PC-9 (cell line): ENCODE data around the gene CPT1C. TPM values are rescaled to one million over a fixed set of nuclear protein-coding genes. Genes with fewer than 3 reads are reported as not detected.

Source experiments
- BruUV-seq: library from RNA; stranded (reverse); fragments of 400-500 nt; replicated peaks from 2 replicates; lab custom pipeline; 2021; lab: Mats Ljungman, UMichigan
- CTCF ChIA-PET: fragments of 300-600 bp; sonication (Branson Sonifier 250); formaldehyde crosslinking; loops from one replicate; lab custom pipeline; 2022; ENCODE audit warnings: antibody characterized with exemption; lab: Charles Lee
- POLR2A ChIA-PET: fragments of 300-600 bp; sonication (Branson Sonifier 250); formaldehyde crosslinking; loops from one replicate; lab custom pipeline; 2022; ENCODE audit warnings: antibody characterized with exemption; ENCODE audit not compliant: unreplicated experiment; lab: Charles Lee
- DNase-seq, 2 experiments: peaks; one replicate each; pipeline versions ENCODE4 v3.0.0 to v3.0.0-alpha.2; 2015 to 2022; ENCODE audit warnings: mixed read lengths in 1 of 2
- H2AFZ ChIP-seq: fragments of 200-600 bp; sonication (generic); 2 replicates; pipeline ENCODE4 v1.8.1; 2017; ENCODE audit warnings: antibody characterized with exemption
- H3F3A ChIP-seq: fragments of 200-600 bp; sonication (generic); 2 replicates; pipeline ENCODE4 v1.8.1; 2017; ENCODE audit warnings: antibody characterized with exemption, mild to moderate bottlenecking, low read depth; ENCODE audit not compliant: insufficient read depth
- H3K27ac ChIP-seq: fragments of 200-600 bp; sonication (generic); 2 replicates; pipeline ENCODE4 v1.6.1; 2016; ENCODE audit warnings: mixed run types
- H3K27me3 ChIP-seq: fragments of 200-600 bp; sonication (generic); 2 replicates; pipeline ENCODE4 v1.6.1; 2016; ENCODE audit warnings: low read depth, mixed run types; ENCODE audit not compliant: insufficient read depth
- H3K36me3 ChIP-seq: fragments of 200-600 bp; sonication (generic); 2 replicates; pipeline ENCODE4 v1.6.1; 2016; ENCODE audit warnings: low read depth, mixed run types
- H3K4me1 ChIP-seq: fragments of 200-600 bp; sonication (generic); replicated peaks from 2 replicates; pipeline ENCODE4 v1.6.1; 2016; ENCODE audit warnings: mixed run types; ENCODE audit not compliant: insufficient read depth
- H3K4me2 ChIP-seq: fragments of 200-600 bp; sonication (generic); 2 replicates; pipeline ENCODE4 v1.6.1; 2017; ENCODE audit warnings: mixed run types
- H3K4me3 ChIP-seq: fragments of 200-600 bp; sonication (generic); 2 replicates; pipeline ENCODE4 v1.6.1; 2016; ENCODE audit warnings: mixed run types
- H3K79me2 ChIP-seq: fragments of 200-600 bp; sonication (generic); 2 replicates; pipeline ENCODE4 v1.6.1; 2017; ENCODE audit warnings: low read depth, mixed run types
- H3K9me2 ChIP-seq: fragments of 200-600 bp; sonication (generic); 2 replicates; pipeline ENCODE4 v1.8.1; 2017; ENCODE audit warnings: mild to moderate bottlenecking; ENCODE audit not compliant: insufficient read depth
- H3K9me3 ChIP-seq: fragments of 200-600 bp; sonication (generic); 2 replicates; pipeline ENCODE4 v1.8.1; 2016; ENCODE audit warnings: low read depth; ENCODE audit not compliant: insufficient read depth
- H4K20me1 ChIP-seq: fragments of 200-600 bp; sonication (generic); 2 replicates; pipeline ENCODE4 v1.8.1; 2017; ENCODE audit not compliant: insufficient read depth
- CTCF ChIP-seq: fragments of 200-600 bp; sonication (generic); conservative IDR thresholded peaks from 2 replicates; pipeline ENCODE4 v1.6.1; 2017; ENCODE audit warnings: mixed run types, antibody characterized with exemption, mild to moderate bottlenecking, moderate library complexity
- EZH2 ChIP-seq: fragments of 200-600 bp; sonication (generic); IDR thresholded peaks from 2 replicates; pipeline ENCODE4 v1.8.0; 2017; ENCODE audit warnings: antibody characterized with exemption, low read depth
- intact Hi-C: fragments of 100-400 bp; cut with micrococcal nuclease; formaldehyde crosslinking; loops from one replicate; pipeline ENCODE4 v1.10.0; 2022; ENCODE audit not compliant: unreplicated experiment
- total RNA-seq: library from RNA; stranded (reverse); gene quantifications from 2 replicates; pipeline ENCODE4 v1.2.3, GENCODE V29; 2021

Gene CPT1C
- total RNA-seq, 1 experiment from 2014 or later = 1.7 TPM

- Histone ChIP-seq H3K79me2 (peaks cover 7% of the 10 kb centered on the region; the same call in 1 of the 2 replicates), H3F3A (peaks cover 50% of the 10 kb centered on the region; the same call in 1 of the 2 replicates), H3K4me2 (no peak within 1 kb of the TSS), H3K4me1 (no peaks in the 10 kb centered on the region), H3K27me3 (no peaks in the 10 kb centered on the region), H3K9me3 (no peaks in the 10 kb centered on the region), H2AFZ (no peak within 1 kb of the TSS), H3K36me3 (peaks cover 17% of the 10 kb centered on the region), H3K9me2 (no peaks in the 10 kb centered on the region), H4K20me1 (peaks cover 56% of the 10 kb centered on the region), H3K4me3 (no peak within 1 kb of the TSS), H3K27ac (no peak within 1 kb of the TSS)
- no TSS peak for BruUV-seq
- CTCF ChIA-PET = no interaction called here
- TF ChIP-seq EZH2 (no peak), CTCF (no peak)
- intact Hi-C loops = no loop called here
- POLR2A ChIA-PET = no interaction called here
- no peak for DNase-seq
Measured at GRCh38 chr19:49689133-49690078, 1.5 kb upstream of the CPT1C start, which contains the start of gene ADM5. Gene ADM5, plus strand, starts transcription at chr19:49689594. Its CDS starts 244 bp downstream, at chr19:49689838.

GRCh38 chr19:49690079-49690655 lies 749 bp upstream of the CPT1C start:
- H3K27ac ChIP-seq = no peak overlapping the region
- no peak overlapping the region for H3K4me2 ChIP-seq
- H2AFZ ChIP-seq = no peak overlapping the region
- no peaks in the 10 kb centered on the region for H3K4me1 ChIP-seq
- no peaks in the 10 kb centered on the region for H3K9me2 ChIP-seq
- H3K36me3 ChIP-seq = peaks cover 11% of the 10 kb centered on the region
- peaks cover 49% of the 10 kb centered on the region for H4K20me1 ChIP-seq
- H3K4me3 ChIP-seq = no peak overlapping the region
- intact Hi-C loops = no loop called here
- no peaks in the 10 kb centered on the region for H3K27me3 ChIP-seq
- no TSS peak for BruUV-seq
- TF ChIP-seq CTCF (no peak), EZH2 (no peak)
- H3K9me3 ChIP-seq = no peaks in the 10 kb centered on the region
- DNase-seq = no peak
- POLR2A ChIA-PET = no interaction called here
- CTCF ChIA-PET = no interaction called here
- H3F3A ChIP-seq = peaks cover 45% of the 10 kb centered on the region; the same call in 1 of the 2 replicates
- H3K79me2 ChIP-seq = peaks cover 5% of the 10 kb centered on the region; the same call in 1 of the 2 replicates

- intact Hi-C loops = no loop called here
- no TSS peak for BruUV-seq
- no peak overlapping the region for H2AFZ ChIP-seq
- no peak overlapping the region for H3K4me2 ChIP-seq
- peaks cover 36% of the 10 kb centered on the region for H4K20me1 ChIP-seq
- no peak for DNase-seq
- H3K79me2 ChIP-seq = no peaks in the 10 kb centered on the region
- ChIA-PET CTCF (no interaction called here), POLR2A (no interaction called here)
- peaks cover 34% of the 10 kb centered on the region; the same call in 1 of the 2 replicates for H3F3A ChIP-seq
- H3K27me3 ChIP-seq = no peaks in the 10 kb centered on the region
- no peaks in the 10 kb centered on the region; the same call in 1 of the 2 replicates for H3K36me3 ChIP-seq
- TF ChIP-seq CTCF = no peak
- no peak for TF ChIP-seq EZH2
- H3K9me3 ChIP-seq = no peaks in the 10 kb centered on the region
- H3K27ac ChIP-seq = no peak overlapping the region
- no peak overlapping the region for H3K4me3 ChIP-seq
- no peaks in the 10 kb centered on the region for H3K4me1 ChIP-seq
- no peaks in the 10 kb centered on the region for H3K9me2 ChIP-seq
Measured at GRCh38 chr19:49691243-49692146, 579 bp downstream of the CPT1C start.
